DMS53 treated with DMSO at 0.1 percent for 48 hours (cell line): ENCODE data around the gene PIEZO1.
A peak's percentile ranks its signal among the peaks of the same experiment; 100 is the strongest.

Experiments
- DNase-seq: peaks from one replicate; lab custom pipeline; 2025; ENCODE audit not compliant: unreplicated experiment; lab: John Stamatoyannopoulos, UW

The PIEZO1 gene

DNA sequence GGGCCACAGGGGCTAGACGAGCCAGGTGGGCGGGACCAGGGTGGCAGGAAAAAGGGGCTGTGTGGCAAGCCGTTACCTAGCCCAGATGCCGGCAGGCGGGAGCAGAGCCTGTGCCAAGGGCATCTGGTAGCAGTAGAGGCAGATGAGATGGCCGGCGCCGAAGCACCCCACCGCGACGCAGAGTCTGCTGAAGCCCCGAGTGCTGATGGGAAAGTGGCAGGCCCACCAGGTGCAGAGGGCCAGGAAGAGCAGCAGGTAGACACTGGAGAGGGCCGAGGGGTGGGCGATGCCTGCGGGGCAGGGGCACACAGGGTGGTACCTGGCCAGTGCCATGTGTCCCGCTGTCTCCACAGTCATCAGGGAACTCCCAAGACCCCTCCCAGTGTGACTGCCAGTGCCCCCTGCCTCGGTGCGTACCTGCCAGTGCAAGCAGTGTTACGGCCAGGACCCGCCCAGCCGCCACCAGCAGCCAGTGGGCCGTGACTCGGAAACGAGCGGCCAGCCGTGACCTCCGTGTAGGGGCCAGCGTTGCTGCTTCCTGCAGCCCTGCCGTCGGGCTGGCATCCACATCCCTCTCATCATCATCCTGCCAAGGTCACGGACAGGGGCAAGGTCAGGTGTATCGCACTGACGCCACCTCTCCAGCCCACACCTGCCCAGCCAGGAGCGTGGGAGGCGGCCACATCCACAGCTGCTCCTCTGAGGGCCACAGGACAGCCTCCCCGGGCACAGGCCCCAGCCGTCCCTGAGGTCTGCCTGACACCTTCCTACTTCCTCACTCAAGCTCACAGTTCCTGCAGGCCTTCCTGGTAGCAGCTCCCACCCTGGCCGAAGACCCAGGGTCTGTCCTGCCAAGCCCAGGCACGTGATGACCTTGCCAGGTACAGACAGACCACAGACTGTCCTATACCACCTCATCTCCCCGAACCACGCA, 46.6 kb downstream of the PIEZO1 start:
- DNase-seq: no peak

DNA sequence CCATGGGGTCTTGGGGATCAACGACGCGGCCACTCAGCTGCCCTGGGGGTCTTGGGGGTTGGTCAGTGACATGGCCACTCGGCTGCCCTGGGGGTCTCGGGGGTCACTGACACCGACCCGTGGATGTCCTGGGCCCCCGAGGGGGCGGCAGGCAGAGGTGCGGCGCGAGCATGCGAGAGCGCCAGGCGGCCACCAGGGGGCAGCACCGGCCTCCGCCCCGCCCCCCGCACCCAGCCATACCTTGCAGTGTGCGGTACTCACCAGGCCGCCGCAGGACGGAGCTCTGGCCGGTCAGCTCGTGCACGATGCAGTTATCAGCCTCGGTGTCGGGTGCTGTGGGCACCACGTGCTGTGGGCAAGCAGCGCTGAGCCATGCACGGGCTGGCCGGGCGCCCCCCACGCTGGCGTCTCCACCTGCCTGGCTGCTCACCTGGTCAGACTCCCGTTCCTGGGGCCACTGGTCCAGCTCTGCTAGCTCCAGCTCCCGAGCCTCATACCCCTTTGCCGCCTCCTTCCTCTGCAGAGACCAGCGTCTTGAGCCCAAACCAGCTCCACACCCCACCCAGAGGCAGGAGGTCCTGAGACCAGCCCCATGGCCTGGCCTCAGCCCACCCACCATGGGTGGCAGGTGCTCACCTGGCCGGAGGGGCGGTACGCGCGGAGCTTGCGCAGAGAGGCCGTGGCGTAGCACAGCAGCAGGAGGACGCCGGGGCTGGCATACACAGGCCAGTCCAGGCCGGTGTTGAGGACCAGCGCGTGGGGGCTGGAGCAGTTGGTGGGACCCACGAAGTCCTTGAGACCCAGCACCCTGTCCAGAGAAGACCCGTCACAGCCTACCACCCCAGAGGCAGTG, 47.5 kb downstream of the PIEZO1 start:
- peak; percentile 25 for DNase-seq

DNA sequence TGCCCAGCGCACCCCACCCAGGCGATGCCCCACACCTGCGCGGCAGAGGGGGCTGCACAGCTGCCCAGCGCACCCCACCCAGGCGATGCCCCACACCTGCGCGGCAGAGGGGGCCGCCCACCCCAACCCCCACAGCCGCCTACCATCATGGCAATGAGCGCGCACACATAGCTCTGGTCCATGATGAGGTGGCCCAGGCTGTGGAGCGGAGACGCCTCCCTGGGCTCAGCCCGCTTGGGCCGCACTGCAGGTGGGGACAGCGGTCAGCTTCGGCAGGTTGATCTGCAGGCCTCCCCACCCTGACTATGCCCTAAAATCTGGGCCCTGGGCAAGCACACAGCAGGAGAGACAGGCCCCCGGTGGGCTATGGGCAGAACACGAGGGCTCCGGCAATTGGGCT, 48.5 kb downstream of the PIEZO1 start:
- DNase-seq: no peak

DNA sequence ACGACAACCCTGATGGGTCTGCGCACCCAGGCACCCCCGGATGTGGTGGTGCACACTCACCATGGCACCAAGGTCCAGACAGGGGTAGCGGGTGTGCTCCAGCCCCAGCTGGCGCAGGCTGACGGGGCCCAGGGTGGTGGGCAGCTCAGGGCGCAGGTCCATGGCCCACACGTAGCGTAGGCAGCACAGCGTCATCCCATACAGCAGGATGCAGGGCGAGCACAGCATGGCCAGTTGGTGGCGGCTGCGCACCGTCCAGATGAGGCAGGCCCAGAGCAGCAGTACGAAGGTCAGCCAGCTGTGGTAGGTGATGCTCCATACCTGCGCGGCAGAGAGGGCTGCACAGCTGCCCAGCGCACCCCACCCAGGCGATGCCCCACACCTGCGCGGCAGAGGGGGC, 48.9 kb downstream of the PIEZO1 start:
- no peak for DNase-seq

DNA sequence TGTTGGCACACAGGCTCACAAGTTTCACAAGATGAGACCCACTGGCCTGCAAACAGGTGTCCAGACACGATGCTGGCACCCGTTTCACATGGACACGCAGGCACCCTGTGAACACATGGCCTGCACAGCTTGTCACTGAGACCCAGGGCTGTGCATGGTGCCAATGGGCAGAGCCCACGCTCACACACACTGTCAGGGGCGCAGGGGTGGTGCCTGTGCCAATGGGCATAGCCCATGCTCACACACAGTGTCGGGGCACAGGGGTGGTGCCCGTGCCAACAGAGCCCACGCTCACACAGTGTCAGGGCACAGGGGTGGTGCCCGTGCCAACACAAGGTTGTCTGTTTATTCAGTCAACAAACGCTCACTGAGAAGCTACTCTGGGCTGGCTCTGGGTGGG, 49.4 kb downstream of the PIEZO1 start:
- DNase-seq: no peak

DNA sequence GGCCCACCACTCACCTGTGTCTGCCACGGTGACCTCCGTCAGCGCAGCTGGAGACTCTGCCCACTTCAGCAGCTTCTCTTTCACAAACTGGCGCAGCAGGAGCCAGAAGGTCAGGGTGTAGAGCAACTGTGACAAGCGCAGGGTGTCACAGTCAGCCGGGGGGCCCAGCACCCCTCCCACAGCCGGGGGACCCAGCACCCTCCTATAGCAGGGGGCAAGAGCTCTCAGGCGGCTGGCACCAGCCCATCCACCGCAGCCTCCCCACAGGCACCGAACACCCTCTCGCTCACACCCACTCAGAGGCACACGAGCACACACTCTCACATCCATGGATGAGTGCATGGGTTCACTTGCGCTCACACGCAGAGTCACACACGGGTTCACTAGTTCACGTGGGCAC, 49.9 kb downstream of the PIEZO1 start:
- no peak for DNase-seq

DNA sequence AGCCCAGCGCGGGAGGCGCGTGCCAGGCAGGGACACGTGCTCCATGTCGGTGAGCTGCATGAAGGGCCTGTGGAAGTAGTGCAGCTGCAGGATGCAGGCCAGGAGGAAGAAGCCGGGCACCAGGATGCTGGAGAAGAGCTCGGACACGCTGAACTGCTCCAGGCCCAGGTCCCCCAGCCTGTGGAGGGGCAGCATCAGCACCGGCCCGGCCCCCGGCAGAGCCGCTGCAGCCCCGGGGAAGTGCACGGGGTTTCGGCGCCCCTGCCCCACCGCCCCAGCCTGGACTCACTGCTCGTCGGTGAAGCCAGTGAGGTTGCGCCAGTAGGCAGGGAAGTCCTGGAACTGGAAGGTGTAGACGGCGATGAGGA, 50.7 kb downstream of the PIEZO1 start:
- DNase-seq: no peak

DNA sequence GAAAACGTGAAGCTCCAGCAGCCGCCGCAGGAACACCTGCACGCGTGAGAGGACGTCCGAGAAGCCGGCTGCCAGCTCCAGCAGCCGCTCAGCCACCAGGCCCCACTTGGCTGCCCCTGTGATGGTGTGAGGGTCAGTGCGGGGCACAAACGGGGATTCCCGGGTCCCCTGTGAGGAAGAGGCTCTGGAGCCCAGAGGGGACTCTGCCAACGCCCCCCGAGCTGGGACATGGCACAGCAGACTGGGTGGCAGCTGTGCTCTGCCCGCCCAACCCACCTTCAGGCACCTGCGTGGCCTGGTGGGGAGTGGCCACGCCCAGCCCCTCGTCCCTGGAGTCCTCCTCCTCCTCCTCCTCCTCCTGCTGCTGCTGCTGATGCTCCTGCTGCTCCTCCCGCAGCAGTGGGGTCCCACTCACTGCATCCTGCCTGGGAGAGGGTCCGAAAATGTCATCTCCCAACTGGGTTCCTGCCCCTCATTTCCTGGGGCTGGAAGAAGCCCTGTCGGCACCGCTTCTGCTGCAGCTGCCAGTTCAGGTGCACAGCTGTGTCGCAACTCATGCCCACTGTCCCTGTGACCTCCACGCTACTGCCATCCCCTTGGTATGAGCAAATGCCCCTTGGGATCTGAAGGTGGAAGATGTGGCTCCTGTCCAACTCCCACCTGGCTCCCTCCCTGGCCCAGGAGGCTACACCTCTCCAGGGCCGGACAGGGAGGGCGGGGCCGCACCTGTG, 51.2 kb downstream of the PIEZO1 start:
- no peak for DNase-seq

DNA sequence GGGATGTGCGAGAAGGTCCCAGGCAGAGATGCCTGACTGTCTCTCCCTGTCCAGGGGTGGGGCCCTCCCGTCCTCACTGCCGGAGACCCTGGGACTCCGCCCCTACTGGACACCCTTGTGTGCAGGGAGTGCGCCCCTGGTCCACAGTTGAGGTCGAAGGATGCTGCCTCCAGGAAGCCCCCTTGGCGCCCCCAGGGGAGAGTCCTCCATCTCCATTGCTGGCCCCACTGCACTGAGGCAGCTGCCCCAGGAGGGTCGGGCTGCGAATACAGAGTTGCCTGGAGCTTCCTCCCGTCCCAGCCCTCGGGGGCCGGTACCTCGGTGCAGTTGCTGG, 52.1 kb downstream of the PIEZO1 start:
- no peak for DNase-seq

DNA sequence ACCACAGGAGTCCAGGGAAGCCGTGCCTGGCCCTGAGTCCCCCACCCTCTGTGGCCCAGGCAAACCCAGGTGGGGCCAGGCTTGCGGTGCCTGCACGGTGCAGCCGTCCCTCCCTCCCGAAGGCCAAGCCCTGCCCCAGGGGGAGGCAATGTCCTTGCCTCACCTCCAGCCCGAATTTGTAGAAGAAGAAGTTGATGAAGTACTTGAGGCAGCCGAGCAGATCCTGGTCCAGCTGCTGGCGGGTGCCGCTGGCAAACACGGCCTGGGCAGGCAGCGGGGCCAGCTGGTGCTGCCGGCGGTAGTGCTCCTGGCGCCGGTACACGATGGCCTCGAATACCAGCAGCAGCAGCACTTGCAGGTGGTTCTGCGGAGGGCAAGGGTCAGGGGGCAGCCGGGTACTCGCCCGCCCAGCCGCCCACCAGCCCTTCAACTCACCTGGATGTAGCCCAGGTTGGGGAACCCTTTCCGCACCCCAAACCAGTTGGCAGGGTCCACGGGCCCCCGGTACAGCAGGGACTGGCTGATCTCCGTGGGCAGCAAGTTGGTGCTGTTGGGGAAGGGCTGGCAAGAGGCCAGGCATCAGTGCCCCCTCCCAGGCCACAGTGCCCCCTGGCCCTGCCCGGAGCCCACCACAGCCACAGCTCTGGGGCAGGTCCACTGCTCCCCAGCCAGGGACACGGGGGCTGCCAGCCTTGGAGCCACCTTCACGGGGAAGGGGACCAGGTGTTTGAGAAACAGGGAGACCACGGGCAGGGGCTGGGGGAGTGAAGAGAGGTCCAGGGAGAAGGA, 52.7 kb downstream of the PIEZO1 start:
- DNase-seq: no peak

DNA sequence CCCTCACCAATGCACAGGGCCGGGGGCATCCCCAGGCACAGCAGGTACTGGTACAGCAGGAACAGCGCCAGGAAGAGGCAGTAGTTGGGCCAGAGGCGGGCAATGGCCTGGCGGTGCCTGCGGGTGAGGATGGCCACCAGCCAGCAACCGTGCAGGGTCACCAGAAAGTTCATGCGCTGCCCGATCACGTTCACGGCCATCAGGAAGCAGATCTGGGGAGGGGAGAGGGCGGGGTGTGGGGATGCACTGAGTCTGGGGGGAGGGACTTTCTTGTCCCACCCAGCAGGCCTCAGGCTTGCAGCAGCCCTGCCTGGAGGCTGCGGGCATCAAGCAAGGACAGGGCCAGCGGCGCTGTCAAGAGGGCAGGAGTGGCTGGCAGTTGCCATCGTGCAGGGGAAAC, 53.3 kb downstream of the PIEZO1 start:
- no peak for DNase-seq

DNA sequence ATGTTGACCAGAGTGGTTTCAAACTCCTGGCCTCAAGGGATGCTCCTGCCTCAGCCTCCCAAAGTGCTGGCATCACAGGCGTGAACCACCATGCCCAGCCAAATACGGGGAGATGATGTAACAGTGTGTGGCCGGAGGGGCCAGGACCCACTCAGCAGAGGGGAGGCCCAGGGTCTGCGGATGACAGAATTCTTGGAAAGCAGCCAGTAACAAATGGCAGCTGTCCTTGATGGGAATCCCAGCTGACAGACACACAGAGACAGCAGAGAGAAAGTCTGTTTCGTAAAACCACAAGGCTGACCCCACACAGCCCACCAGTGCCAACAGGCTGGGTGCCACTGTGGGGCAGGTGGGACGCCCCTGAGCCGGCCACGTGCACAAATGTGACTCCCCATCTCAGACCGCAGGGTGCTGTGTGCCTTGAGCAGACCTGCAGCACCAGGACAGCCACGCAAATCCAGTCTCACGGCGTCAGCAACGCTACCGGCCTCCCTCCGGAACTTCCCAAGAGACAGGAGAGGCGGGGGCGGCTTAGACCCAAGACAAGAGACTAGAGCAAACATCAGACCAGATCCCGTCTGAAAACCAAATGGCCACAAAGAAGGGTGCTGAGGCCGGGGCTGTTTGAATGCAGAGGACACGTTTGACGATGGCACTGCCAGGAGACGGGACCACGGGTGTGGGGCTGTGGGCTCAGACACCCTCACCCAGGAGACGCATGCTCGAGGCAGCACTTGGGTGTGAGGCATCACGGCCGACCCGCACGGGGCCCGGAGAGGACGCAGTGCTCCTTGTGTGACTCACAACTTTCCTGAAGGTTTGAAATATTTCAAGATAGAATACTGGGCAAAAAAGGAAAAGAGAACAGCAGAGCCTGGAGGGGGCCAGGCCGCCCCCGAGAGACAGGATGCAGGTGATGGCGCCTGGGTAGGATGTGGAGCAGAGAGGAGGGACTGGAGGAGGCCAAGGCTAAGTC, 54.1 kb downstream of the PIEZO1 start:
- no peak for DNase-seq

DNA sequence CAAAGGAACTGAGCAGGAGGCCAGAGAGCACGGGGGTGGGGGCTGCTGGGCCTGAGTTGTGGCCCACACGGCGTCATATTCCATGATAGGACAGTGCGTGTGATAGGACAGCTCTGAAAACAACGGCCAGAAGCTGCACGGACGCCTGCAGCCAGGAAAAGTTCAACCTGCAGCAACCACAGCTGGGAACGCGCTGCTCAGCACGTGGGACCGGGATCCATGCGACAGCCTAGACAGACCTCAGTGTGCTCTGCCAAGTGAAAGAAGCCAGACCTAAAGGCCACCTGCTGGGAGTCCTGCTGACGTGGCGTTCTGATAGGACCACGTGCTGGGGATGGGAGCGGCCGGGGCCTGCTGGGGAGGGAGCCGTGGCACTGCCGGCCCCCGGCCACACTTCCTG, 57.1 kb downstream of the PIEZO1 start:
- DNase-seq: no peak

DNA sequence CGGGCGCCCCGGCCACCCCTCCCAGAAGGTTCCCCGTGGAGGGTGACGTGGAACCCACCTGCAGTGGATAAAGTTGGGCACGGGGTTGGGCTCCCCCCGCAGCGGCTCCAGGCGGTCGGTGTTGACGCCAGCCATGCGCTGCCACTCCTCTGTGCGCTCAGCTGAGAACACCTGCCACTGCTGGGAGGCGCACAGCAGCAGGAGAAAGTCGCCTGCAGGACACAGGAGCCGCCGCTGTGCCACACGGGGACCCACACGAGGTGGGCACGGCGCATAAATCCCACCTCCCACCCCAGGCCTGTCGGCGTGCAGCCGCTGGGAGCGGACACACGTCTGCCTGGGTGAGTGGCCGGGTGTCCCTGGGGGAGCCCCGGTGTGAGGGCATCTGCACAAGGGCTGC, 58.0 kb downstream of the PIEZO1 start:
- no peak for DNase-seq

DNA sequence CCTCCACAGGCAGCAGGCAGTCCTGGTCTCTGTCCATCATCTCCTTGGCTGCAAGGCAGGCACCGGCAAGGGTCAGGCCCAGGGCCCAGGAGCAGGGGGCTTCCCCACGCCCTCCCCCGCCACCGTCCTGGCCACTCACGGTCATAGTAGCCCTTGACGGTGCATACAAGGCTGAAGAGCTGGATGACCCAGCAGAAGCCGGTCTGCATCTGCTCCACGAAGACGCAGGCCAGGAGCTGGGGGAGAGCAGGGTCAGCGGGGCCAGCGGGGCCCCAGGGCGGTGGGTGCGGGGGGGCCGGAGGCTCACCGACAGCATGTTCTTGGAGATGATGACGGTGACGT, 58.6 kb downstream of the PIEZO1 start:
- no peak for DNase-seq

DNA sequence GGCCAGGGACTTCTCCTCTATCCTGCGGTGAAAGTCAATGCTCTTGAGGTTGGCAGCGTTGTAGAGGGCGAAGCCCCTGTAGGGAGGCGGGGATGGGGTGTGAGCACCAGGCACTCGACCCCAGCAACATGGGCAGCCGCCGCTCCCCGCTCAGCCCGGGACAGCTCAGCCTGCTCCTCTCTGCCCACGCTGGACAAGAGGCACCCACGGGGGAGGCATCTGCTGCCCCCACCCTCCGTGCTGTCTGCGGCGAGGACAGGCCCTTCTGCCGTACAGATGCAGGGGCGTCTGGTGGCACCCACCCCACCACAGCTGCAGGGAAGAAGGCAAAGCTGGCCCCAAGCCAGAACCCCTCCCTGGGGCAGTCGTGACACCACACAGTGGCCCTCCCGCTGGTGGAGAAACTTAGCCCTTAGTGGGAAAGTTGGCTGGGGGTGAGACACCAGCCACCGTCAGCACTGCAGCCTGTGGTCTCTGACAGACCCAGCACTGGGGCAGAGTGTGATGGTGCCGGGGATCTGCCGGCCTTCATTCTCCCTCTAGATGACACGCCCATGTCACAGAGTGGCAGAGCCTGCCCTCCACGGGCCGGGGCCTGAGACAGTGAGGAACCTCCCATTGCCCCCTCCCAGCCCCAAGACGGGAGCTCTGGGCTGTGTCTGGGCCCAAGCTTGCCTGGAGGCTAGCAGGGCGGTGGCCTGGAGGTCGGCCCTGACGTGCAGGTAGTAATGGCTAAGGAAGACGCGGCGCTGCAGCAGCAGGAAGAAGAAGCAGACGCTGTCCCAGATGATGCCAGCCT, 59.2 kb downstream of the PIEZO1 start:
- no peak for DNase-seq

DNA sequence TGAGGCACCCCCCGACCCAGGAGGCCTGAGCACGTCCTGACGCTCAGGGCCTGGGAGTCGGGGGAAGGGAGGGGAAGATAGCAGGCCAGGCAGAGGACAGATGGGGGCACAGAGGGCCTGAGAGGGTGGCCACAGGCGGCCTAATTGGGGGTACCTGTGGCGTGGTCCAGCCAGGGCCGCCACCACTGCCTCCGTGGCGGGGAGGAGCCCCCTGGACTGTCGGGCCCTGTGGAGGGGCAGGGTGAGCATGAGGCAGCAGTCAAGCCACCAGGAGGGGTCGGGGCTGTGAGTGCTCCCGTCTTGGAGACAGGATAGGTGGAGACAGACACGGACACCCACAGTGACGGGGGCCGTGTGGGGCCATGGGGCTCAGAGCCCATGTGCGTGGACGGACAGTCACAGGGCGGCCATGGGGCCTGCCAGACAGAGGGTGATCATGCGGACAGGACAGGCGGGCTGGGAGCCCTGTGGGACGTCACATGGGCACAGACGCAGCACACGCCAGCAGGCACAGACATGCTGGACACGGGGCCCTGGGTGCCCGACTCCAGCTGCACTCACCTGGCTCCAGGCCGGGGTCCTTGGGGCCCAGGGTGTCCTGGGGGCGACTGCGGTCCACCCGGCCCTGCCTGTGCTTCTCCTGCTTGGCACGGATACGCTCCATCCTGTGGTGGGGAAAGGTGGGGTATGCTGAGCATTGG, 60.0 kb downstream of the PIEZO1 start:
- no peak for DNase-seq

DNA sequence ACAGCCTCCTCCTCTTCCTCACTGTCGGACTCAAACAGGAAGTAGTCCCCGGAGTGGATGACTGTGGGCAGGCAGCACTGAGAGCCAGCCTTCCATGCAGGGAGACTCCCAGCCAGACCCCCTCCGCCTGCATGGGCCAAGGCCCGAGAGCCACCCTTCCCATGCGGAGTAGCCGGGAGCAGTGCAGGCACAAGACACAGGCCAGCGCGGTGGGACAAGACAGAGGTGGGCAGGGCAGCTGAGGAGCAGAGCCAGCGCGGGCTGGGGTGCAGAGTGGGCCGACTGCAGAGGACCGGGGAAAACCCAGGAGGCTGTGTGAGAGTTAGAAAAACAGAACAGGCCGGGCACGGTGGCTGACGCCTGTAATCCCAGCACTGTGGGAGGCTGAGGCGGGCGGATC, 61.1 kb downstream of the PIEZO1 start:
- DNase-seq: no peak
